GM23338 (cell line): ENCODE data around the gene NUDT9. TPM values are rescaled to one million over a fixed set of nuclear protein-coding genes. Genes with fewer than 3 reads are reported as not detected.
A peak's percentile ranks its signal among the peaks of the same experiment; 100 is the strongest.
"Not testable (repeated sequence)": the region's sequence is repeated elsewhere in the genome, so short reads cannot be mapped to it uniquely, and the experiment has no call there.

Experiments used
- ATAC-seq: fragments of 200-7000 bp; cut with Tn5 transposase; 3 replicates; pipeline ENCODE4 v1.9.1; 2020
- DNase-seq: peaks from one replicate; pipeline ENCODE4 v3.0.0-alpha.2; 2015; ENCODE audit warnings: low spot score
- H2AFZ ChIP-seq: fragments of 200-600 bp; sonication (generic); 2 replicates; pipeline ENCODE4 v1.8.0; 2016; ENCODE audit warnings: antibody characterized with exemption, mild to moderate bottlenecking, moderate library complexity
- H3F3A ChIP-seq: fragments of 200-600 bp; sonication (generic); replicated peaks from 2 replicates; pipeline ENCODE4 v1.8.0; 2017; ENCODE audit warnings: antibody characterized with exemption, mixed run types, low read depth
- H3K27ac ChIP-seq: fragments of 200-600 bp; sonication (generic); 2 replicates; pipeline ENCODE4 v1.6.1; 2016; ENCODE audit warnings: low read depth
- H3K27me3 ChIP-seq: fragments of 200-600 bp; sonication (generic); 2 replicates; pipeline ENCODE4 v1.8.0; 2016; ENCODE audit warnings: mild to moderate bottlenecking, mixed run types, moderate library complexity; ENCODE audit not compliant: insufficient read depth
- H3K36me3 ChIP-seq: fragments of 200-600 bp; sonication (generic); 2 replicates; pipeline ENCODE4 v1.8.0; 2016; ENCODE audit warnings: mild to moderate bottlenecking; ENCODE audit not compliant: insufficient read depth
- H3K4me1 ChIP-seq: fragments of 200-600 bp; sonication (generic); 2 replicates; pipeline ENCODE4 v1.8.0; 2016; ENCODE audit warnings: mild to moderate bottlenecking, moderate library complexity; ENCODE audit not compliant: insufficient read depth
- H3K4me2 ChIP-seq: fragments of 200-600 bp; sonication (generic); 2 replicates; pipeline ENCODE4 v1.7.1; 2017; ENCODE audit warnings: mixed run types
- H3K4me3 ChIP-seq: fragments of 200-600 bp; sonication (generic); 2 replicates; pipeline ENCODE4 v1.6.1; 2016; ENCODE audit warnings: mixed run types
- H3K79me2 ChIP-seq: fragments of 200-600 bp; sonication (generic); replicated peaks from 2 replicates; pipeline ENCODE4 v1.8.0; 2017; ENCODE audit warnings: mild to moderate bottlenecking; ENCODE audit not compliant: insufficient read depth
- H3K9me2 ChIP-seq: fragments of 200-600 bp; sonication (generic); 2 replicates; pipeline ENCODE4 v1.8.0; 2017; ENCODE audit not compliant: insufficient read depth
- H4K20me1 ChIP-seq: fragments of 200-600 bp; sonication (generic); replicated peaks from 2 replicates; pipeline ENCODE4 v1.8.0; 2017; ENCODE audit warnings: mild to moderate bottlenecking; ENCODE audit not compliant: insufficient read depth
- H3K27ac Mint-ChIP-seq: 2 replicates; pipeline ENCODE4 v1.8.0; 2020; ENCODE audit warnings: inconsistent platforms, mild to moderate bottlenecking, moderate library complexity, mixed read lengths
- H3K27me3 Mint-ChIP-seq: 3 replicates; pipeline ENCODE4 v1.8.0; 2022; ENCODE audit warnings: low read depth, mild to moderate bottlenecking, moderate library complexity, mixed read lengths, inconsistent platforms; ENCODE audit not compliant: insufficient read depth, poor library complexity
- H3K36me3 Mint-ChIP-seq: 3 replicates; pipeline ENCODE4 v1.8.0; 2021; ENCODE audit warnings: low read depth, mild to moderate bottlenecking, inconsistent platforms, moderate library complexity, mixed read lengths
- H3K4me1 Mint-ChIP-seq: 3 replicates; pipeline ENCODE4 v1.8.0; 2020; ENCODE audit warnings: mild to moderate bottlenecking, inconsistent platforms, mixed read lengths
- H3K4me3 Mint-ChIP-seq: 3 replicates; pipeline ENCODE4 v1.8.0; 2021; ENCODE audit warnings: moderate library complexity, mild to moderate bottlenecking, inconsistent platforms, mixed read lengths
- H3K9me3 Mint-ChIP-seq: 3 replicates; pipeline ENCODE4 v1.8.0; 2020; ENCODE audit warnings: moderate library complexity, mild to moderate bottlenecking, inconsistent platforms, mixed read lengths
- CREB1 ChIP-seq: fragments of 250-450 bp; sonication (Bioruptor Pico); IDR thresholded peaks from 2 replicates; pipeline ENCODE4 v1.5.0; 2020; ENCODE audit warnings: low read depth, mild to moderate bottlenecking, moderate library complexity
- EZH2 ChIP-seq: fragments of 200-600 bp; sonication (generic); IDR thresholded peaks from one replicate; pipeline ENCODE4 v1.8.0; 2017; ENCODE audit warnings: antibody characterized with exemption, mild to moderate bottlenecking, low read depth; ENCODE audit not compliant: unreplicated experiment
- NANOG ChIP-seq: IDR thresholded peaks from 2 replicates; pipeline ENCODE4 v1.6.1; 2016; ENCODE audit warnings: antibody characterized with exemption, borderline replicate concordance
- POLR2AphosphoS5 ChIP-seq: IDR thresholded peaks from 2 replicates; pipeline ENCODE4 v1.6.1; 2016; ENCODE audit warnings: antibody characterized with exemption, low read depth
- ZNF331 ChIP-seq: fragments of 250-450 bp; sonication (Bioruptor Pico); IDR thresholded peaks from 2 replicates; pipeline ENCODE4 v1.5.0; 2020; ENCODE audit warnings: low read depth, mild to moderate bottlenecking, moderate library complexity
- polyA plus RNA-seq: library from polyadenylated mRNA; unstranded; fragments of >200 nt; fragmentation: Nextera tagmentation; extraction: Ambion mirVana; gene quantifications from 2 replicates; pipeline ENCODE4 v1.2.1, GENCODE V29; 2016
- total RNA-seq: library from RNA; depleted of rRNA; stranded (reverse); fragments of >200 nt; shearing (Covaris generic); gene quantifications from 2 replicates; pipeline ENCODE4 v1.2.3, GENCODE V29; 2014
- TF ChIP-seq, protein P1 (sequence below): IDR thresholded peaks from 2 replicates; pipeline ENCODE4 v1.6.1; 2016; ENCODE audit warnings: antibody characterized with exemption
- TF ChIP-seq, protein P2 (sequence below): fragments of 250-450 bp; sonication (Bioruptor Pico); IDR thresholded peaks from 2 replicates; pipeline ENCODE4 v1.5.0; 2020; ENCODE audit warnings: mild to moderate bottlenecking, moderate library complexity
- TF ChIP-seq, protein P3 (sequence below): IDR thresholded peaks from one replicate; pipeline ENCODE4 v1.6.1; 2018; ENCODE audit warnings: antibody characterized with exemption; ENCODE audit not compliant: unreplicated experiment
- TF ChIP-seq, protein P4 (sequence below), 2 experiments: fragments of 200-600 bp in 1 of 2; sonication (generic) in 1 of 2; conservative IDR thresholded peaks; 2 replicates each; pipeline versions ENCODE4 v1.5.1 to v1.6.1; 2016 to 2017; ENCODE audit warnings: antibody characterized with exemption in 2 of 2, low read depth in 2 of 2, mild to moderate bottlenecking in 2 of 2, moderate library complexity in 1 of 2

NUDT9 gene
- total and polyA plus RNA-seq, 2 experiments from 2014 or later = 22.9 to 43.4 TPM

DNA sequence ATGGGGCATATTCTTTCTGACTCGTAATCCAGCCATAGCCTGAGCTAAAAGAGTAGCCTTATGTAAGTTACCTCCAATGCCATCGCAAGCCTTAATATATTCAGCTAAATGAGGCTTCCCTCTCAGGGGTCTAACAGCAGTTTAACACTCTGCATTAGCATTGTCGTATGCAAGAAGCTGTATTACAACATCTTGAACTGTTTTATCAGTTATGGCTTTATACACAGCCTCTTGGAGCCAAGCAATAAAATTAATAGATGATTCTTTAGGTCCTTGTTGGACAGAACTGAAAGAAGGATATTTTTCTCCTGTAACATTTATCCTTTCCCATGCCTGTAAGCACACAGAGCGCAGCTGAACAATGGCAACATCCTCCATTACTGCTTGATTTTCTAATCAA, 15.5 kb upstream of the NUDT9 start:
- H3K4me2 ChIP-seq, H3K27ac Mint-ChIP-seq, H3K36me3 ChIP-seq, H3K9me3 Mint-ChIP-seq, H3K79me2 ChIP-seq, ATAC-seq, H3K27ac ChIP-seq, H3K4me3 Mint-ChIP-seq, DNase-seq, H3F3A ChIP-seq, H3K36me3 Mint-ChIP-seq, H3K4me3 ChIP-seq, H4K20me1 ChIP-seq, H3K27me3 Mint-ChIP-seq, H3K4me1 ChIP-seq, H3K27me3 ChIP-seq, H3K9me2 ChIP-seq: not testable (repeated sequence)
- H2AFZ ChIP-seq = peak overlapping the region; percentile 23; the same call in 1 of the 2 replicates
- H3K4me1 Mint-ChIP-seq = peaks cover 22% of the 10 kb centered on the region

DNA sequence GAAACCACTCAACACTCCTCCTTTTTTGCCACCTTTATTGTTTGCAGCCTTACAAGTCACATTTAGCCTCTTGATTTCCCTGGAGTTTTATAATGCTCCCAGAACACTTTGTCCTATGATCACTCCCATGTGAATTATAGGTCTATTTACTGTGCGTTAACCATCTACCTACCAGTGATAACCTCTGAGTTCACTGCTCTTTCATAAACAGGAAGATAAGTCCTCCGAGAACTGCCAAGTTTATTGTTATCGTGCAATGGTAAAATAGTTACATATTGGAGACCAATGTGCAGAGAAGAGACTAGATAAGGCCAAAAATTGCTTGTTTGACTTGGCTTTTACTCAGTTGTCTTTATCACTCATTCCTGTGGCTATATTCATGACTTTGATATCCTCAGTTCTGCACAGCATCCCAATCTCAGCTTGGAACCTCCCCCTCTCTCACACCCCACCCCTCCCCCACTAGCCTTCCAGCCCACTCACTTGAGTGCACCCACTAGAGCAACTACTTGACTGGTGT, 12.9 kb upstream of the NUDT9 start:
- no peaks in the 10 kb centered on the region; the same call in 1 of the 2 replicates for H3K4me1 ChIP-seq
- no peak for ATAC-seq
- H3K36me3 ChIP-seq = no peaks in the 10 kb centered on the region
- H3F3A ChIP-seq = no peaks in the 10 kb centered on the region
- DNase-seq = no peak
- no peak overlapping the region for H3K4me3 ChIP-seq
- H3K27me3 Mint-ChIP-seq = peaks cover 6% of the 10 kb centered on the region
- no peak overlapping the region for H3K27ac ChIP-seq
- peaks cover 4% of the 10 kb centered on the region; the same call in 2 of the 3 replicates for H3K9me3 Mint-ChIP-seq
- no peaks in the 10 kb centered on the region for H4K20me1 ChIP-seq
- H2AFZ ChIP-seq = no peak overlapping the region; the same call in 1 of the 2 replicates
- no peak overlapping the region for H3K4me3 Mint-ChIP-seq
- H3K79me2 ChIP-seq = no peaks in the 10 kb centered on the region
- H3K4me2 ChIP-seq = no peak overlapping the region
- peaks cover 22% of the 10 kb centered on the region for H3K4me1 Mint-ChIP-seq
- peaks cover 3% of the 10 kb centered on the region; the same call in 1 of the 2 replicates for H3K9me2 ChIP-seq
- no peaks in the 10 kb centered on the region for H3K36me3 Mint-ChIP-seq
- H3K27me3 ChIP-seq = no peaks in the 10 kb centered on the region
- H3K27ac Mint-ChIP-seq = no peak overlapping the region
- no peak for TF ChIP-seq EZH2
- TF ChIP-seq ZNF331 (CRISPR knock-in tag) = no peak
- TF ChIP-seq, protein P1, sequence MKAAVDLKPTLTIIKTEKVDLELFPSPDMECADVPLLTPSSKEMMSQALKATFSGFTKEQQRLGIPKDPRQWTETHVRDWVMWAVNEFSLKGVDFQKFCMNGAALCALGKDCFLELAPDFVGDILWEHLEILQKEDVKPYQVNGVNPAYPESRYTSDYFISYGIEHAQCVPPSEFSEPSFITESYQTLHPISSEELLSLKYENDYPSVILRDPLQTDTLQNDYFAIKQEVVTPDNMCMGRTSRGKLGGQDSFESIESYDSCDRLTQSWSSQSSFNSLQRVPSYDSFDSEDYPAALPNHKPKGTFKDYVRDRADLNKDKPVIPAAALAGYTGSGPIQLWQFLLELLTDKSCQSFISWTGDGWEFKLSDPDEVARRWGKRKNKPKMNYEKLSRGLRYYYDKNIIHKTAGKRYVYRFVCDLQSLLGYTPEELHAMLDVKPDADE = no peak
- TF ChIP-seq, protein P2, sequence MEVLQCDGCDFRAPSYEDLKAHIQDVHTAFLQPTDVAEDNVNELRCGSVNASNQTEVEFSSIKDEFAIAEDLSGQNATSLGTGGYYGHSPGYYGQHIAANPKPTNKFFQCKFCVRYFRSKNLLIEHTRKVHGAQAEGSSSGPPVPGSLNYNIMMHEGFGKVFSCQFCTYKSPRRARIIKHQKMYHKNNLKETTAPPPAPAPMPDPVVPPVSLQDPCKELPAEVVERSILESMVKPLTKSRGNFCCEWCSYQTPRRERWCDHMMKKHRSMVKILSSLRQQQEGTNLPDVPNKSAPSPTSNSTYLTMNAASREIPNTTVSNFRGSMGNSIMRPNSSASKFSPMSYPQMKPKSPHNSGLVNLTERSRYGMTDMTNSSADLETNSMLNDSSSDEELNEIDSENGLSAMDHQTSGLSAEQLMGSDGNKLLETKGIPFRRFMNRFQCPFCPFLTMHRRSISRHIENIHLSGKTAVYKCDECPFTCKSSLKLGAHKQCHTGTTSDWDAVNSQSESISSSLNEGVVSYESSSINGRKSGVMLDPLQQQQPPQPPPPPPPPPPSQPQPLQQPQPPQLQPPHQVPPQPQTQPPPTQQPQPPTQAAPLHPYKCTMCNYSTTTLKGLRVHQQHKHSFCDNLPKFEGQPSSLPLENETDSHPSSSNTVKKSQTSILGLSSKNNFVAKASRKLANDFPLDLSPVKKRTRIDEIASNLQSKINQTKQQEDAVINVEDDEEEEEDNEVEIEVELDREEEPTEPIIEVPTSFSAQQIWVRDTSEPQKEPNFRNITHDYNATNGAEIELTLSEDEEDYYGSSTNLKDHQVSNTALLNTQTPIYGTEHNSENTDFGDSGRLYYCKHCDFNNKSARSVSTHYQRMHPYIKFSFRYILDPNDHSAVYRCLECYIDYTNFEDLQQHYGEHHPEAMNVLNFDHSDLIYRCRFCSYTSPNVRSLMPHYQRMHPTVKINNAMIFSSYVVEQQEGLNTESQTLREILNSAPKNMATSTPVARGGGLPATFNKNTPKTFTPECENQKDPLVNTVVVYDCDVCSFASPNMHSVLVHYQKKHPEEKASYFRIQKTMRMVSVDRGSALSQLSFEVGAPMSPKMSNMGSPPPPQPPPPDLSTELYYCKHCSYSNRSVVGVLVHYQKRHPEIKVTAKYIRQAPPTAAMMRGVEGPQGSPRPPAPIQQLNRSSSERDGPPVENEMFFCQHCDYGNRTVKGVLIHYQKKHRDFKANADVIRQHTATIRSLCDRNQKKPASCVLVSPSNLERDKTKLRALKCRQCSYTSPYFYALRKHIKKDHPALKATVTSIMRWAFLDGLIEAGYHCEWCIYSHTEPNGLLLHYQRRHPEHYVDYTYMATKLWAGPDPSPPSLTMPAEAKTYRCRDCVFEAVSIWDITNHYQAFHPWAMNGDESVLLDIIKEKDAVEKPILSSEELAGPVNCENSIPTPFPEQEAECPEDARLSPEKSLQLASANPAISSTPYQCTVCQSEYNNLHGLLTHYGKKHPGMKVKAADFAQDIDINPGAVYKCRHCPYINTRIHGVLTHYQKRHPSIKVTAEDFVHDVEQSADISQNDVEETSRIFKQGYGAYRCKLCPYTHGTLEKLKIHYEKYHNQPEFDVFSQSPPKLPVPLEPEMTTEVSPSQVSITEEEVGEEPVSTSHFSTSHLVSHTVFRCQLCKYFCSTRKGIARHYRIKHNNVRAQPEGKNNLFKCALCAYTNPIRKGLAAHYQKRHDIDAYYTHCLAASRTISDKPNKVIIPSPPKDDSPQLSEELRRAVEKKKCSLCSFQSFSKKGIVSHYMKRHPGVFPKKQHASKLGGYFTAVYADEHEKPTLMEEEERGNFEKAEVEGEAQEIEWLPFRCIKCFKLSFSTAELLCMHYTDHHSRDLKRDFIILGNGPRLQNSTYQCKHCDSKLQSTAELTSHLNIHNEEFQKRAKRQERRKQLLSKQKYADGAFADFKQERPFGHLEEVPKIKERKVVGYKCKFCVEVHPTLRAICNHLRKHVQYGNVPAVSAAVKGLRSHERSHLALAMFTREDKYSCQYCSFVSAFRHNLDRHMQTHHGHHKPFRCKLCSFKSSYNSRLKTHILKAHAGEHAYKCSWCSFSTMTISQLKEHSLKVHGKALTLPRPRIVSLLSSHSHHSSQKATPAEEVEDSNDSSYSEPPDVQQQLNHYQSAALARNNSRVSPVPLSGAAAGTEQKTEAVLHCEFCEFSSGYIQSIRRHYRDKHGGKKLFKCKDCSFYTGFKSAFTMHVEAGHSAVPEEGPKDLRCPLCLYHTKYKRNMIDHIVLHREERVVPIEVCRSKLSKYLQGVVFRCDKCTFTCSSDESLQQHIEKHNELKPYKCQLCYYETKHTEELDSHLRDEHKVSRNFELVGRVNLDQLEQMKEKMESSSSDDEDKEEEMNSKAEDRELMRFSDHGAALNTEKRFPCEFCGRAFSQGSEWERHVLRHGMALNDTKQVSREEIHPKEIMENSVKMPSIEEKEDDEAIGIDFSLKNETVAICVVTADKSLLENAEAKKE (CRISPR knock-in tag) = no peak
- no peak for TF ChIP-seq NANOG
- TF ChIP-seq, protein P3, sequence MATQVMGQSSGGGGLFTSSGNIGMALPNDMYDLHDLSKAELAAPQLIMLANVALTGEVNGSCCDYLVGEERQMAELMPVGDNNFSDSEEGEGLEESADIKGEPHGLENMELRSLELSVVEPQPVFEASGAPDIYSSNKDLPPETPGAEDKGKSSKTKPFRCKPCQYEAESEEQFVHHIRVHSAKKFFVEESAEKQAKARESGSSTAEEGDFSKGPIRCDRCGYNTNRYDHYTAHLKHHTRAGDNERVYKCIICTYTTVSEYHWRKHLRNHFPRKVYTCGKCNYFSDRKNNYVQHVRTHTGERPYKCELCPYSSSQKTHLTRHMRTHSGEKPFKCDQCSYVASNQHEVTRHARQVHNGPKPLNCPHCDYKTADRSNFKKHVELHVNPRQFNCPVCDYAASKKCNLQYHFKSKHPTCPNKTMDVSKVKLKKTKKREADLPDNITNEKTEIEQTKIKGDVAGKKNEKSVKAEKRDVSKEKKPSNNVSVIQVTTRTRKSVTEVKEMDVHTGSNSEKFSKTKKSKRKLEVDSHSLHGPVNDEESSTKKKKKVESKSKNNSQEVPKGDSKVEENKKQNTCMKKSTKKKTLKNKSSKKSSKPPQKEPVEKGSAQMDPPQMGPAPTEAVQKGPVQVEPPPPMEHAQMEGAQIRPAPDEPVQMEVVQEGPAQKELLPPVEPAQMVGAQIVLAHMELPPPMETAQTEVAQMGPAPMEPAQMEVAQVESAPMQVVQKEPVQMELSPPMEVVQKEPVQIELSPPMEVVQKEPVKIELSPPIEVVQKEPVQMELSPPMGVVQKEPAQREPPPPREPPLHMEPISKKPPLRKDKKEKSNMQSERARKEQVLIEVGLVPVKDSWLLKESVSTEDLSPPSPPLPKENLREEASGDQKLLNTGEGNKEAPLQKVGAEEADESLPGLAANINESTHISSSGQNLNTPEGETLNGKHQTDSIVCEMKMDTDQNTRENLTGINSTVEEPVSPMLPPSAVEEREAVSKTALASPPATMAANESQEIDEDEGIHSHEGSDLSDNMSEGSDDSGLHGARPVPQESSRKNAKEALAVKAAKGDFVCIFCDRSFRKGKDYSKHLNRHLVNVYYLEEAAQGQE = no peak
- no peak for TF ChIP-seq POLR2AphosphoS5
- TF ChIP-seq, protein P4, sequence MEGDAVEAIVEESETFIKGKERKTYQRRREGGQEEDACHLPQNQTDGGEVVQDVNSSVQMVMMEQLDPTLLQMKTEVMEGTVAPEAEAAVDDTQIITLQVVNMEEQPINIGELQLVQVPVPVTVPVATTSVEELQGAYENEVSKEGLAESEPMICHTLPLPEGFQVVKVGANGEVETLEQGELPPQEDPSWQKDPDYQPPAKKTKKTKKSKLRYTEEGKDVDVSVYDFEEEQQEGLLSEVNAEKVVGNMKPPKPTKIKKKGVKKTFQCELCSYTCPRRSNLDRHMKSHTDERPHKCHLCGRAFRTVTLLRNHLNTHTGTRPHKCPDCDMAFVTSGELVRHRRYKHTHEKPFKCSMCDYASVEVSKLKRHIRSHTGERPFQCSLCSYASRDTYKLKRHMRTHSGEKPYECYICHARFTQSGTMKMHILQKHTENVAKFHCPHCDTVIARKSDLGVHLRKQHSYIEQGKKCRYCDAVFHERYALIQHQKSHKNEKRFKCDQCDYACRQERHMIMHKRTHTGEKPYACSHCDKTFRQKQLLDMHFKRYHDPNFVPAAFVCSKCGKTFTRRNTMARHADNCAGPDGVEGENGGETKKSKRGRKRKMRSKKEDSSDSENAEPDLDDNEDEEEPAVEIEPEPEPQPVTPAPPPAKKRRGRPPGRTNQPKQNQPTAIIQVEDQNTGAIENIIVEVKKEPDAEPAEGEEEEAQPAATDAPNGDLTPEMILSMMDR (conservative IDR thresholded peaks at IDR 0.05; ENCODE audit: low read depth in 2 of 2) = no peak
- TF ChIP-seq CREB1 (CRISPR knock-in tag) = no peak
